Measurements from ENCODE around the gene TOMM70.

TOMM70 gene

GRCh38 chr3:100324044-100324443 lies 76.8 kb downstream of the TOMM70 start:
- DNase-seq (ENCODE audit: low read depth), result no peak

DNA sequence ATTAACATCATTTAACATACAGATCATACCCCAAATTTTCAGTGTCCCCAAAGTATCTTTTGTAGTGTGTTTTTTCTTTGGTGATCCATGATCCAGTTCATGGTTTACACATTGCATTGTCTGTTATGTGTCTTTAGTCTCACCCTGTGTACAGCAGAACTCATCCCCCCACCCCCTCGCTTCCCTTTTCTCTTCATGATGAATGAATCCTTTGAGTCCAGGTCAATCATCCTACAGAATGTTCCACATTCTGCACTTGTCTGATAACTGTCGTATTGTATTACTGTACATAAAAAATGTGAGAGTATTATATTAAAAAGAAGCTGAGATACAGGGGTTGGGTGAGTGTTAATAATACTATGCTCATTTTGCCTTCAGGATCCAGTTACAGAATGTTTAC lies 80.9 kb downstream of the TOMM70 start:
- no peak for DNase-seq (ENCODE audit: low read depth)

- DNase-seq (ENCODE audit: low read depth), result no peak
Observed at GRCh38 chr3:100317912-100318311, 83.0 kb downstream of the TOMM70 start.

GRCh38 chr3:100316641-100317069 lies 84.2 kb downstream of the TOMM70 start:
- peak; percentile 72 for DNase-seq (ENCODE audit: low read depth)

Measured in amniotic epithelial cell (primary cell).